ENCODE results near the gene WDR76.

Gene WDR76

GRCh38 chr15:43913026-43913780, 86.4 kb downstream of the WDR76 start:
- peak; percentile 86 for DNase-seq (ENCODE audit: low spot score)

GRCh38 chr15:43913941-43914340, 87.1 kb downstream of the WDR76 start:
- no peak for DNase-seq (ENCODE audit: low spot score)

- DNase-seq (ENCODE audit: low spot score) = no peak
These were observed 89.0 kb downstream of the WDR76 start for GRCh38 chr15:43915631-43916325.

- no peak for DNase-seq (ENCODE audit: low spot score)
These were observed 89.5 kb downstream of the WDR76 start for GRCh38 chr15:43916326-43916660.
